GM23338 (cell line): ENCODE measurements around the gene TYMS. TPM values are rescaled to one million over a fixed set of nuclear protein-coding genes. Genes with fewer than 3 reads are reported as not detected.
"Not testable (repeated sequence)": the region's sequence is repeated elsewhere in the genome, so short reads cannot be mapped to it uniquely, and the experiment has no call there.

Experiments used
- ATAC-seq: fragments of 200-7000 bp; cut with Tn5 transposase; 3 replicates; pipeline ENCODE4 v1.9.1; 2020
- DNase-seq: peaks from one replicate; pipeline ENCODE4 v3.0.0-alpha.2; 2015; ENCODE audit warnings: low spot score
- H2AFZ ChIP-seq: fragments of 200-600 bp; sonication (generic); 2 replicates; pipeline ENCODE4 v1.8.0; 2016; ENCODE audit warnings: antibody characterized with exemption, mild to moderate bottlenecking, moderate library complexity
- H3F3A ChIP-seq: fragments of 200-600 bp; sonication (generic); replicated peaks from 2 replicates; pipeline ENCODE4 v1.8.0; 2017; ENCODE audit warnings: antibody characterized with exemption, mixed run types, low read depth
- H3K27ac ChIP-seq: fragments of 200-600 bp; sonication (generic); 2 replicates; pipeline ENCODE4 v1.6.1; 2016; ENCODE audit warnings: low read depth
- H3K27me3 ChIP-seq: fragments of 200-600 bp; sonication (generic); 2 replicates; pipeline ENCODE4 v1.8.0; 2016; ENCODE audit warnings: mild to moderate bottlenecking, mixed run types, moderate library complexity; ENCODE audit not compliant: insufficient read depth
- H3K36me3 ChIP-seq: fragments of 200-600 bp; sonication (generic); 2 replicates; pipeline ENCODE4 v1.8.0; 2016; ENCODE audit warnings: mild to moderate bottlenecking; ENCODE audit not compliant: insufficient read depth
- H3K4me1 ChIP-seq: fragments of 200-600 bp; sonication (generic); 2 replicates; pipeline ENCODE4 v1.8.0; 2016; ENCODE audit warnings: mild to moderate bottlenecking, moderate library complexity; ENCODE audit not compliant: insufficient read depth
- H3K4me2 ChIP-seq: fragments of 200-600 bp; sonication (generic); 2 replicates; pipeline ENCODE4 v1.7.1; 2017; ENCODE audit warnings: mixed run types
- H3K4me3 ChIP-seq: fragments of 200-600 bp; sonication (generic); 2 replicates; pipeline ENCODE4 v1.6.1; 2016; ENCODE audit warnings: mixed run types
- H3K79me2 ChIP-seq: fragments of 200-600 bp; sonication (generic); replicated peaks from 2 replicates; pipeline ENCODE4 v1.8.0; 2017; ENCODE audit warnings: mild to moderate bottlenecking; ENCODE audit not compliant: insufficient read depth
- H3K9me2 ChIP-seq: fragments of 200-600 bp; sonication (generic); 2 replicates; pipeline ENCODE4 v1.8.0; 2017; ENCODE audit not compliant: insufficient read depth
- H4K20me1 ChIP-seq: fragments of 200-600 bp; sonication (generic); replicated peaks from 2 replicates; pipeline ENCODE4 v1.8.0; 2017; ENCODE audit warnings: mild to moderate bottlenecking; ENCODE audit not compliant: insufficient read depth
- H3K27ac Mint-ChIP-seq: 2 replicates; pipeline ENCODE4 v1.8.0; 2020; ENCODE audit warnings: inconsistent platforms, mild to moderate bottlenecking, moderate library complexity, mixed read lengths
- H3K27me3 Mint-ChIP-seq: 3 replicates; pipeline ENCODE4 v1.8.0; 2022; ENCODE audit warnings: low read depth, mild to moderate bottlenecking, moderate library complexity, mixed read lengths, inconsistent platforms; ENCODE audit not compliant: insufficient read depth, poor library complexity
- H3K36me3 Mint-ChIP-seq: 3 replicates; pipeline ENCODE4 v1.8.0; 2021; ENCODE audit warnings: low read depth, mild to moderate bottlenecking, inconsistent platforms, moderate library complexity, mixed read lengths
- H3K4me1 Mint-ChIP-seq: 3 replicates; pipeline ENCODE4 v1.8.0; 2020; ENCODE audit warnings: mild to moderate bottlenecking, inconsistent platforms, mixed read lengths
- H3K4me3 Mint-ChIP-seq: 3 replicates; pipeline ENCODE4 v1.8.0; 2021; ENCODE audit warnings: moderate library complexity, mild to moderate bottlenecking, inconsistent platforms, mixed read lengths
- H3K9me3 Mint-ChIP-seq: 3 replicates; pipeline ENCODE4 v1.8.0; 2020; ENCODE audit warnings: moderate library complexity, mild to moderate bottlenecking, inconsistent platforms, mixed read lengths
- CREB1 ChIP-seq: fragments of 250-450 bp; sonication (Bioruptor Pico); IDR thresholded peaks from 2 replicates; pipeline ENCODE4 v1.5.0; 2020; ENCODE audit warnings: low read depth, mild to moderate bottlenecking, moderate library complexity
- CTCF ChIP-seq, 2 experiments: fragments of 200-600 bp in 1 of 2; sonication (generic) in 1 of 2; conservative IDR thresholded peaks; 2 replicates each; pipeline versions ENCODE4 v1.5.1 to v1.6.1; 2016 to 2017; ENCODE audit warnings: antibody characterized with exemption in 2 of 2, low read depth in 2 of 2, mild to moderate bottlenecking in 2 of 2, moderate library complexity in 1 of 2
- ETS1 ChIP-seq: IDR thresholded peaks from 2 replicates; pipeline ENCODE4 v1.6.1; 2016; ENCODE audit warnings: antibody characterized with exemption
- EZH2 ChIP-seq: fragments of 200-600 bp; sonication (generic); IDR thresholded peaks from one replicate; pipeline ENCODE4 v1.8.0; 2017; ENCODE audit warnings: antibody characterized with exemption, mild to moderate bottlenecking, low read depth; ENCODE audit not compliant: unreplicated experiment
- JUNB ChIP-seq: IDR thresholded peaks from one replicate; pipeline ENCODE4 v1.6.1; 2016; ENCODE audit warnings: antibody characterized with exemption; ENCODE audit not compliant: unreplicated experiment
- NANOG ChIP-seq: IDR thresholded peaks from 2 replicates; pipeline ENCODE4 v1.6.1; 2016; ENCODE audit warnings: antibody characterized with exemption, borderline replicate concordance
- POLR2AphosphoS5 ChIP-seq: IDR thresholded peaks from 2 replicates; pipeline ENCODE4 v1.6.1; 2016; ENCODE audit warnings: antibody characterized with exemption, low read depth
- REST ChIP-seq: IDR thresholded peaks from one replicate; pipeline ENCODE4 v1.6.1; 2018; ENCODE audit warnings: antibody characterized with exemption; ENCODE audit not compliant: unreplicated experiment
- ZNF114 ChIP-seq: fragments of 250-450 bp; sonication (Bioruptor Pico); IDR thresholded peaks from 2 replicates; pipeline ENCODE4 v1.5.0; 2020; ENCODE audit warnings: mild to moderate bottlenecking, moderate library complexity
- ZNF462 ChIP-seq: fragments of 250-450 bp; sonication (Bioruptor Pico); IDR thresholded peaks from 2 replicates; pipeline ENCODE4 v1.5.0; 2020; ENCODE audit warnings: mild to moderate bottlenecking, moderate library complexity
- polyA plus RNA-seq: library from polyadenylated mRNA; unstranded; fragments of >200 nt; fragmentation: Nextera tagmentation; extraction: Ambion mirVana; gene quantifications from 2 replicates; pipeline ENCODE4 v1.2.1, GENCODE V29; 2016
- total RNA-seq: library from RNA; depleted of rRNA; stranded (reverse); fragments of >200 nt; shearing (Covaris generic); gene quantifications from 2 replicates; pipeline ENCODE4 v1.2.3, GENCODE V29; 2014

The TYMS gene
- total and polyA plus RNA-seq, 2 experiments from 2014 or later = 52.9 to 72.3 TPM

GRCh38 chr18:682416-682815 lies 25.0 kb downstream of the TYMS start:
- not testable (repeated sequence) for ATAC-seq, H3K4me3 Mint-ChIP-seq, H3K27ac ChIP-seq, H4K20me1 ChIP-seq, H3K4me3 ChIP-seq, H3F3A ChIP-seq, H3K9me3 Mint-ChIP-seq, H3K4me2 ChIP-seq, H3K27me3 ChIP-seq, DNase-seq, H3K27ac Mint-ChIP-seq, H3K79me2 ChIP-seq, H3K9me2 ChIP-seq, H2AFZ ChIP-seq
- Mint-ChIP-seq H3K36me3 (peaks cover 77% of the 10 kb centered on the region), H3K27me3 (peaks cover 21% of the 10 kb centered on the region), H3K4me1 (peaks cover 27% of the 10 kb centered on the region)
- Histone ChIP-seq H3K36me3 (peaks cover 11% of the 10 kb centered on the region; the same call in 1 of the 2 replicates), H3K4me1 (peaks cover 15% of the 10 kb centered on the region; the same call in 1 of the 2 replicates)

GRCh38 chr18:682833-683232 lies 25.4 kb downstream of the TYMS start:
- no peaks in the 10 kb centered on the region for H3K9me3 Mint-ChIP-seq
- ATAC-seq (no peak), DNase-seq (no peak)
- peaks cover 20% of the 10 kb centered on the region for H3K27me3 Mint-ChIP-seq
- Histone ChIP-seq H4K20me1 (peaks cover 4% of the 10 kb centered on the region), H3K4me2 (no peak overlapping the region), H3K4me1 (peaks cover 15% of the 10 kb centered on the region; the same call in 1 of the 2 replicates), H3K79me2 (no peaks in the 10 kb centered on the region), H3K9me2 (no peaks in the 10 kb centered on the region), H2AFZ (no peak overlapping the region), H3K27me3 (no peaks in the 10 kb centered on the region), H3K4me3 (no peak overlapping the region), H3K36me3 (peaks cover 11% of the 10 kb centered on the region; the same call in 1 of the 2 replicates), H3K27ac (no peak overlapping the region), H3F3A (no peaks in the 10 kb centered on the region)
- peaks cover 31% of the 10 kb centered on the region for H3K4me1 Mint-ChIP-seq
- no peak overlapping the region for H3K27ac Mint-ChIP-seq
- H3K4me3 Mint-ChIP-seq = no peak overlapping the region
- H3K36me3 Mint-ChIP-seq = peaks cover 75% of the 10 kb centered on the region; the same call in 2 of the 3 replicates
- TF ChIP-seq REST (no peak), JUNB (no peak), ZNF462 (CRISPR knock-in tag) (no peak), NANOG (no peak), ZNF114 (no peak), CTCF (conservative IDR thresholded peaks at IDR 0.05; ENCODE audit: low read depth in 2 of 2) (no peak), EZH2 (no peak), CREB1 (CRISPR knock-in tag) (no peak), POLR2AphosphoS5 (no peak), ETS1 (no peak)
